Astrocyte (in vitro differentiated cells and primary cell): Measurements from ENCODE around the gene AKAP9.
A peak's percentile ranks its signal among the peaks of the same experiment; 100 is the strongest.

Source experiments
- EZH2 ChIP-seq: IDR thresholded peaks from 2 replicates; pipeline ENCODE4 v1.6.1; 2012; ENCODE audit warnings: mild to moderate bottlenecking, low read length, inconsistent platforms; ENCODE audit not compliant: insufficient read depth
- TF ChIP-seq, protein P1 (sequence below): IDR thresholded peaks from 2 replicates; pipeline ENCODE4 v1.5.1; 2011; ENCODE audit warnings: low read depth, mild to moderate bottlenecking, inconsistent platforms, low read length, moderate library complexity; ENCODE audit not compliant: insufficient read depth

DNA sequence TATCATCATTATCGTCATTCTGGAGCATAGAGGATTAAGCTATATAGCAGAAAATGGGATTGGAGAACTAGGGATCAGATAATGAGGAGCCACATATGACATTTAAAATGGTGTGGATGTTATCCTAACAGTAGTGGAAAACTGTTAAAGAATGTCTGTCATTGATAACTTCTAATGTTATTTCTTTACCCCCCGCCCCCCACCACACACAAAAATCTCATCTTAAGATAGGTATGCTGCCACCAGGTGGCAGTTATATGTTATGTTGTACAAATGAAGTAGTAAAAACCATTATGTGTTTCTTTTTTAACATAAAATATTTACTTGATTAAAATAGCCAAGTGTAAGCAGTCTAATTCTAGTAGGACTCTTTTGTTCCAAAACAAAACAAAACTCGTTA, 13.0 kb downstream of the AKAP9 start:
- TF ChIP-seq EZH2, result no peak
- TF ChIP-seq, protein P1, sequence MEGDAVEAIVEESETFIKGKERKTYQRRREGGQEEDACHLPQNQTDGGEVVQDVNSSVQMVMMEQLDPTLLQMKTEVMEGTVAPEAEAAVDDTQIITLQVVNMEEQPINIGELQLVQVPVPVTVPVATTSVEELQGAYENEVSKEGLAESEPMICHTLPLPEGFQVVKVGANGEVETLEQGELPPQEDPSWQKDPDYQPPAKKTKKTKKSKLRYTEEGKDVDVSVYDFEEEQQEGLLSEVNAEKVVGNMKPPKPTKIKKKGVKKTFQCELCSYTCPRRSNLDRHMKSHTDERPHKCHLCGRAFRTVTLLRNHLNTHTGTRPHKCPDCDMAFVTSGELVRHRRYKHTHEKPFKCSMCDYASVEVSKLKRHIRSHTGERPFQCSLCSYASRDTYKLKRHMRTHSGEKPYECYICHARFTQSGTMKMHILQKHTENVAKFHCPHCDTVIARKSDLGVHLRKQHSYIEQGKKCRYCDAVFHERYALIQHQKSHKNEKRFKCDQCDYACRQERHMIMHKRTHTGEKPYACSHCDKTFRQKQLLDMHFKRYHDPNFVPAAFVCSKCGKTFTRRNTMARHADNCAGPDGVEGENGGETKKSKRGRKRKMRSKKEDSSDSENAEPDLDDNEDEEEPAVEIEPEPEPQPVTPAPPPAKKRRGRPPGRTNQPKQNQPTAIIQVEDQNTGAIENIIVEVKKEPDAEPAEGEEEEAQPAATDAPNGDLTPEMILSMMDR, result peak; percentile 33
